ENCODE data around the gene UHRF2. TPM values are rescaled to one million over a fixed set of nuclear protein-coding genes. Genes with fewer than 3 reads are reported as not detected.
A peak's percentile ranks its signal among the peaks of the same experiment; 100 is the strongest.

The UHRF2 gene
- total and polyA plus RNA-seq, 2 of the 13 experiments (the other 11 are each of a cell fraction or from before 2014, with no cell fraction given) = 42.1 to 44.2 TPM

GRCh38 chr9:6408320-6408719 lies 4.7 kb upstream of the UHRF2 start (continued):
- no peak for TF ChIP-seq ARID2 (CRISPR knock-in tag; IDR thresholded peaks at IDR 0.05; ENCODE audit: borderline replicate concordance)
- TF ChIP-seq ATF7 (IDR thresholded peaks at IDR 0.05) = peak; percentile 47
- TF ChIP-seq ATF7 (CRISPR knock-in tag; IDR thresholded peaks at IDR 0.05) = no peak
- TF ChIP-seq RERE (CRISPR knock-in tag; IDR thresholded peaks at IDR 0.05; ENCODE audit: low read depth) = no peak
- TF ChIP-seq RAD51 (IDR thresholded peaks at IDR 0.05; ENCODE audit: borderline replicate concordance) = peak; percentile 67
- no peak for TF ChIP-seq ZNF329 (CRISPR knock-in tag; IDR thresholded peaks at IDR 0.05; ENCODE audit: low read depth)

- CTCF ChIA-PET (ENCODE audit: low intra/inter-chr PET ratio, low total read pairs) = no interaction called here
- Histone ChIP-seq H2AFZ (ENCODE audit: low read length) (no peak overlapping the region), H4K20me1 (ENCODE audit: insufficient read depth, low read length) (peaks cover 9% of the 10 kb centered on the region), H3K36me3 (replicated peaks in 1 of 2; ENCODE audit: control insufficient read depth in 1 of 2, insufficient read depth in 2 of 2, low read length in 2 of 2) (no peaks in the 10 kb centered on the region), H3K27me3 (ENCODE audit: control insufficient read depth in 1 of 2, insufficient read depth in 2 of 2, low read length in 2 of 2) (no peaks in the 10 kb centered on the region; a peak in 1 of 5 replicates), H3K4me2 (ENCODE audit: low read depth, low read length) (no peak overlapping the region), H3K27ac (ENCODE audit: extremely low read length, insufficient read depth, low read length) (no peak overlapping the region), H3K4me1 (ENCODE audit: insufficient read depth, low read length) (peaks cover 32% of the 10 kb centered on the region), H3K4me3 (replicated peaks in 1 of 3; ENCODE audit: insufficient read depth in 1 of 3, low read depth in 2 of 3, low read length in 3 of 3) (no peak overlapping the region), H3K9ac (ENCODE audit: insufficient read depth, low read depth, low read length) (no peak overlapping the region), H3K9me3 (ENCODE audit: low read length) (no peaks in the 10 kb centered on the region), H3K79me2 (ENCODE audit: insufficient read depth, low read length) (peaks cover 16% of the 10 kb centered on the region)
- no TSS peak for BruUV-seq (replicated peaks)
- TF ChIP-seq HMGXB4 (CRISPR knock-in tag; IDR thresholded peaks at IDR 0.05; ENCODE audit: borderline replicate concordance in 1 of 2, low read depth in 1 of 2) = no peak
- no peak for TF ChIP-seq ZNF547 (CRISPR knock-in tag; IDR thresholded peaks at IDR 0.05)
- no peak for TF ChIP-seq RAD21 (CRISPR knock-in tag; IDR thresholded peaks at IDR 0.05)
- no peak for TF ChIP-seq ZNF672 (CRISPR knock-in tag; IDR thresholded peaks at IDR 0.05)
- FAIRE-seq = no peak
- no peak for DNase-seq (ENCODE audit: low spot score)
- in situ Hi-C loops (cut with HindIII; ENCODE audit: extremely low pct_ligation_motif_present, low pct_unique_long_range_greater_than_20kb) (no loop called here), intact Hi-C loops (cut with micrococcal nuclease; ENCODE audit: unreplicated experiment) (no loop called here)
- ATAC-seq = no peak
- POLR2A ChIA-PET = interaction anchor here (1.5 kb wide), 1 partner anchor 306 kb away, joined by 3 read pairs; no protein-coding TSS in a partner anchor
- 68% methylated on average over 3 of the region's 3 CpGs for WGBS (ENCODE audit: low lambda C conversion rate)
Observed at GRCh38 chr9:6409811-6410210, 3.2 kb upstream of the UHRF2 start.
